Measurements from ENCODE around the gene TUBA4A. TPM values are rescaled to one million over a fixed set of nuclear protein-coding genes. Genes with fewer than 3 reads are reported as not detected.

The TUBA4A gene
- total and polyA plus RNA-seq, 5 experiments from 2014 or later = 107 to 275 (median 143) TPM

GRCh38 chr2:219285894-219286425 is 32.2 kb upstream of the TUBA4A start:
- Mint-ChIP-seq H3K27me3 (no peaks in the 10 kb centered on the region), H3K4me1 (peaks cover 11 to 26% (median 24%) of the 10 kb centered on the region in 4 donors), H3K9me3 (no peaks in the 10 kb centered on the region), H3K36me3 (peaks cover 4 to 42% (median 13%) of the 10 kb centered on the region in 3 donors), H3K27ac (peak overlapping the region in 6 of 10 donors; percentile 45 to 93 (median 75)), H3K4me3 (no peak overlapping the region)
- POLR2A ChIA-PET = interaction anchor here (0.9 to 1.7 kb wide), 3 partner anchors 9 to 56 kb away, joined by 3 to 5 read pairs (median 4); partner anchors contain the start of genes ANKZF1 and ATG9A
- DNase-seq (no peak), ATAC-seq (no peak)

GRCh38 chr2:219285373-219285735 is 31.6 kb upstream of the TUBA4A start:
- Mint-ChIP-seq H3K9me3 (no peaks in the 10 kb centered on the region), H3K4me1 (peaks cover 11 to 32% (median 30%) of the 10 kb centered on the region in 4 donors), H3K36me3 (peaks cover 4 to 47% (median 13%) of the 10 kb centered on the region in 3 donors), H3K27me3 (no peaks in the 10 kb centered on the region), H3K4me3 (no peak overlapping the region), H3K27ac (peak overlapping the region in 6 of 10 donors; percentile 9 to 93 (median 61))
- POLR2A ChIA-PET = interaction anchor here (1.2 to 1.7 kb wide), 2 partner anchors 36 to 56 kb away, joined by 3 to 4 read pairs; partner anchors contain the start of genes ANKZF1 and ATG9A
- DNase-seq (no peak), ATAC-seq (no peak)

DNA sequence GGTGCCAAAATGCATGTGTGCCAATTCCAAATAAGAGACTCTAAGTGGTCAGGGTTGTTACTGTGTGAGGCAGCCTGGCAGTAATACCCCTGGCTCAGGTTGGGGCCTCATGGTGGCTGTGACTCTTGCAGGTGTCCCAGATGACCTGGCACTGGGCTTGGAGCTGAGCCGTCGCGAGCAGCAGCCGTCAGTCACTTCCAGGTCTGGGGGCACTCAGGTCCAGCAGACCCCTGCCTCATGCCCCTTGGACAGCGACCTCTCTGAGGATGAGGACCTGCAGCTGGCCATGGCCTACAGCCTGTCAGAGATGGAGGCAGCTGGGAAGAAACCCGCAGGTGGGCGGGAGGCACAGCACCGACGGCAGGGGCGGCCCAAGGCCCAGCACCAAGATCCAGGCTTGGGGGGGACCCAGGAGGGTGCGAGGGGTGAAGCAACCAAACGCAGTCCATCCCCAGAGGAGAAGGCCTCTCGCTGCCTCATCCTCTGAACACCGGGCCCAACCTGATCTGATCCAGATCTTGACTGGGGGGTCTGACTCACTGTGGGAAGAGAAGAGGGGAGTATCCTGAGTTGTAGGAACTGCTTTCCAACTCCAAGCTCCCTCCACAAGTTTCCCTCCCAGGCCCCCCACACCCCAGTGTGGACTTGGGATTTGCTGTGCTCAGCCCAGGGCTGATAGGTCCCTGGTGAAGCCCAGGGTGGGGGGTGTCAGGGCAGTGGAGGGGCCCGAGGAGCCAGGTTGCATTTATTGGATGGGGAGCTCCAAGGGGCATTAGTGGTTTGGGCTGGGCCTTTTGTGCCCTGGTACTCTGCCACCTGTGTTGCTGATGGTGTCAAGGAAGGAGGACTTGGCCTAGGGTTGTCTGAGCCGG is 31.0 kb upstream of the TUBA4A start:
- Mint-ChIP-seq H3K4me3 (no peak overlapping the region), H3K36me3 (peaks cover 4 to 52% (median 13%) of the 10 kb centered on the region in 3 donors), H3K4me1 (peaks cover 13 to 39% (median 36%) of the 10 kb centered on the region in 4 donors), H3K9me3 (no peaks in the 10 kb centered on the region), H3K27ac (peak overlapping the region in 5 of 10 donors; percentile 26 to 93 (median 66)), H3K27me3 (peaks cover 0 to under 1% (median 0%) of the 10 kb centered on the region in 5 donors)
- POLR2A ChIA-PET = interaction anchor here (1.2 to 1.7 kb wide), 4 partner anchors 10 to 55 kb away, joined by 3 to 5 read pairs (median 4); partner anchors contain the start of genes ANKZF1 and ATG9A
- DNase-seq (no peak), ATAC-seq (no peak)

DNA sequence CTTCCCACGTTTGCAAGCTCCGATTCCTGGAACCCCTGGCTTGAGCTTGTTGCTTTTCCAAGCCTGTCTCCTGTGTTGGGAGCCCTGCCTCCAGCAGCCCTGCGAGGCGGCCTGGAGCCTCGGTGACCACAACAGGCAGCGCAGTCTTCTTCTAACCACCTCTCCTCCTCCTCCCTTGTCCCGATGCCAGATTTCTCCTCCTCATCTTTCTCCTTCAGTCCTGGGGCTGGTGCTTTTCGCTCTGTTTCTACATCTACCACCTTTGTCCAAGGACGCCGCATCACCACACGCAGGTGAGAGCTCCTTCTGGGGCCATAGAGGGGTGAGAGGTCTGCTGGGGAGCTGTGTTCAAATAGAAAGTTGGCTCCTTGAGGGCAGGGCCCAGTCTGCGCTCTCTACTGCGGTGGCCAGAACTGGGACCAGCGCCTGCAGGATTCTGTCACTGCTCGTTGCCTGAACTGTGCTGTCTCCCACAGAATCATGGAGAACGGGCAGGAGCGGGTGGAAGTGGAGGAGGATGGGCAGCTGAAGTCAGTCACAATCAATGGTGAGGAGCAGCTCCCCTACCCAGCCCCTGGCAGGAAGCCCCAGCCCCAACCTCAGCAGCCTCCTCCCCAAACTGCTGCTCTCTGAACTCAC is 29.3 kb upstream of the TUBA4A start:
- H3K36me3 Mint-ChIP-seq = peaks cover 4 to 52% (median 13%) of the 10 kb centered on the region in 3 donors
- POLR2A ChIA-PET = interaction anchor here (1.1 to 6.9 kb wide), 4 partner anchors 13 to 37 kb away, joined by 3 to 170 read pairs (median 4); partner anchors contain the start of genes GLB1L, STK16, TUBA4A and TUBA4B
- ATAC-seq (no peak), DNase-seq (no peak)
- no peak overlapping the region for H3K4me3 Mint-ChIP-seq
- H3K27me3 Mint-ChIP-seq = peaks cover 0 to 2% (median 0%) of the 10 kb centered on the region in 5 donors
- H3K4me1 Mint-ChIP-seq = peaks cover 20 to 52% (median 48%) of the 10 kb centered on the region in 4 donors
- peak overlapping the region; percentile 23 to 100 (median 72) for H3K27ac Mint-ChIP-seq
- H3K9me3 Mint-ChIP-seq = no peaks in the 10 kb centered on the region

DNA sequence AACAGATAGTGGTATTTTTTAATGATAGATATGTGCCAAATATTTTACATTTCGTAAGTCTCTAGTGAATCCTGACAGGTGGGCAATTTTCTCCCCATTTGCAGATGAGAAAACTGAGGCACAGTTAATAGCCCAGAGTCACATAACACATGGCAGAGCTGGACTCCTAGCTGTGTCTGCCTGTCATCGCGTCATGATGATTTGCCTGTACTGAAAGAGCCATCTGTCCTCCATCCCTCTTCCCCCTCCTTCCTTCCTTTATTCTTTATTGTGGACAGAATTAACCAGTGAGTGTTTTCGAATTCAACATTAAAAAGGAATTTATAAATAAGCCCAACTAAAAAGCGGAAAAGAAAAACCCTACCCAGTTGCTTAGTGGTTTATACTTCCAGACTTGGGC is 28.7 kb upstream of the TUBA4A start:
- Mint-ChIP-seq H3K27ac (peak overlapping the region in 8 of 10 donors; percentile 23 to 100 (median 78)), H3K27me3 (peaks cover 0 to 2% (median 0%) of the 10 kb centered on the region in 5 donors), H3K36me3 (peaks cover 4 to 52% (median 13%) of the 10 kb centered on the region in 3 donors), H3K4me1 (peaks cover 23 to 59% (median 55%) of the 10 kb centered on the region in 4 donors), H3K4me3 (no peak overlapping the region), H3K9me3 (no peaks in the 10 kb centered on the region)
- DNase-seq (no peak), ATAC-seq (no peak)
- POLR2A ChIA-PET = interaction anchor here (1.1 to 6.9 kb wide), 3 partner anchors 12 to 36 kb away, joined by 4 to 170 read pairs (median 5); partner anchors contain the start of genes GLB1L, STK16, TUBA4A and TUBA4B

GRCh38 chr2:219281588-219281987 is 27.9 kb upstream of the TUBA4A start:
- H3K36me3 Mint-ChIP-seq = peaks cover 4 to 52% (median 13%) of the 10 kb centered on the region in 3 donors
- no peak for DNase-seq
- H3K4me3 Mint-ChIP-seq = peak overlapping the region in 2 of 10 donors; percentile 26 to 28
- H3K27ac Mint-ChIP-seq = peak overlapping the region in 8 of 10 donors; percentile 26 to 100 (median 100)
- no peak for ATAC-seq
- no peaks in the 10 kb centered on the region for H3K9me3 Mint-ChIP-seq
- peaks cover 0 to 2% (median 0%) of the 10 kb centered on the region in 5 donors for H3K27me3 Mint-ChIP-seq
- H3K4me1 Mint-ChIP-seq = peaks cover 26 to 62% (median 57%) of the 10 kb centered on the region in 4 donors
- POLR2A ChIA-PET = interaction anchor here (1.8 to 6.9 kb wide), 3 partner anchors 10 to 30 kb away, joined by 5 to 170 read pairs (median 79); partner anchors contain the start of genes TUBA4A and TUBA4B

DNA sequence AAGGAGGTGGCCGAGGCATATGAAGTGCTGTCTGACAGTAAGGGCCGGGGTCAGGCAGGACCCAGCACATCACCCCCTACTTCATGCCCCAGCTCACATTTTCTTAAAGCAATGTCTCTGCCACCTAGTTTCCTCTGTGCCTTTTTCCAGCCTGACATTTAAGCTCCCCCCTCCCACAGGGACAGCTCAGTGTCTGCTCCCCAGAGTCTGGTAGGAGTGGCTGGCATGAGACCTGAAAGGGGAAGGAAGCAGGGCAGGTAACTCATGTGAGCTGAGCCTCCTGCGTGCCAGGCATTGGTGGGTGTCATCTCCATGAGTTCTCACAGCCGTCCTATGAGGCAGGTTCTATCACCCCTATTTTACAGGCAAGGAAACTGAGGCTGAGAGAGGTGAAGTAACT is 26.9 kb upstream of the TUBA4A start:
- H3K9me3 Mint-ChIP-seq = no peaks in the 10 kb centered on the region
- ATAC-seq (no peak), DNase-seq (no peak)
- POLR2A ChIA-PET = interaction anchor here (0.7 to 6.9 kb wide), 6 partner anchors 10 to 104 kb away, joined by 3 to 170 read pairs (median 20); partner anchors contain the start of genes ANKZF1, ATG9A, CNPPD1 and TUBA4A
- peaks cover 23 to 57% (median 54%) of the 10 kb centered on the region in 4 donors for H3K4me1 Mint-ChIP-seq
- peak overlapping the region; percentile 55 to 99 (median 96) for H3K4me3 Mint-ChIP-seq
- peaks cover 4 to 52% (median 13%) of the 10 kb centered on the region in 3 donors for H3K36me3 Mint-ChIP-seq
- H3K27ac Mint-ChIP-seq = peak overlapping the region in 9 of 10 donors; percentile 98 to 100 (median 100)
- H3K27me3 Mint-ChIP-seq = peaks cover 0 to 2% (median 0%) of the 10 kb centered on the region in 5 donors

DNA sequence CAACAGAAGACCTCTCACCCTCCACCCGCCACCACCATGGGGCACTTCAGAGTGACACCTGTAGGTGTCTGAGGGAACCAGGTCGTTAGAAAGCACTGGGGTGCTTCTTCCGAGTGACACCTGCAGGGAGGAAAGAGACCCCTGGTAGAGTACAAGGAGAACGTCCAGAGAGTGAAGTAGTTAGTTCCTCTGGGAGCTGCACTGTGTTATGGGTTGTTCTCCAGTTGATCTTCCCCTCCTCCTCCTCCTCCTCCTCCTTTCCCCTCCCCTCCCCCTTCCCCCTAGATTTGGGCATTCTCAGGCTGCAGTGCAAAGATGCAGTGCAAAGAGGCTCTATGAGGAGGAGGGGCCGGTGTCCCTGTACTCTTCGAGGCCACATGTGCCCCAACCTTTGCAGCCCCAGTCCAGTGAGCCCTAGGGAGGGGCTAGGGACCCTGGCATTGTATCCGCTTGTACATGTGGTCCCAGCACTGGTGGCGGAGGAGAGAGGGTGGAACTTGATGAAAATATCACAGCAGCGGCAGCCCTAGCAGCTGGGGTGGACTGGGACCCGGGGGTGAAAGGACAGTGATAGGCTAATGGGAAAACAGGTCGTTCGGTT is 26.3 kb upstream of the TUBA4A start:
- Mint-ChIP-seq H3K36me3 (peaks cover 4 to 48% (median 13%) of the 10 kb centered on the region in 3 donors), H3K27me3 (peaks cover 0 to 2% (median 0%) of the 10 kb centered on the region in 5 donors), H3K9me3 (no peaks in the 10 kb centered on the region), H3K4me1 (peaks cover 21 to 55% (median 50%) of the 10 kb centered on the region in 4 donors), H3K4me3 (peak overlapping the region; percentile 89 to 99 (median 98)), H3K27ac (peak overlapping the region; percentile 98 to 100 (median 100))
- POLR2A ChIA-PET = interaction anchor here (1.4 to 6.9 kb wide), 12 partner anchors 10 to 120 kb away, joined by 4 to 170 read pairs (median 10); partner anchors contain the start of genes ANKZF1, ATG9A, CNPPD1 and DNPEP
- DNase-seq (peak in 1 of 10 donors; percentile 11), ATAC-seq (no peak)

- Mint-ChIP-seq H3K27ac (peak within 1 kb of the TSS; percentile 98 to 100 (median 100)), H3K4me1 (peaks cover 21 to 55% (median 50%) of the 10 kb centered on the region in 4 donors), H3K4me3 (peak within 1 kb of the TSS; percentile 89 to 99 (median 98)), H3K27me3 (peaks cover 0 to 2% (median 0%) of the 10 kb centered on the region in 5 donors), H3K36me3 (peaks cover 4 to 43% (median 13%) of the 10 kb centered on the region in 3 donors), H3K9me3 (no peaks in the 10 kb centered on the region)
- peak; percentile 81 to 87 for ATAC-seq
- peak; percentile 92 to 99 (median 98) for DNase-seq
- POLR2A ChIA-PET = interaction anchor here (0.6 to 6.9 kb wide), 18 partner anchors 9 to 1049 kb away, joined by 3 to 170 read pairs (median 8); partner anchors contain the start of genes ANKZF1, ATG9A, BCS1L and CNPPD1
These were observed 25.6 kb upstream of the TUBA4A start, which contains the start of gene DNAJB2 for GRCh38 chr2:219279151-219279915. DNAJB2 (plus strand) TSS chr2:219279366; CDS start chr2:219279834, 468 bp downstream.

DNA sequence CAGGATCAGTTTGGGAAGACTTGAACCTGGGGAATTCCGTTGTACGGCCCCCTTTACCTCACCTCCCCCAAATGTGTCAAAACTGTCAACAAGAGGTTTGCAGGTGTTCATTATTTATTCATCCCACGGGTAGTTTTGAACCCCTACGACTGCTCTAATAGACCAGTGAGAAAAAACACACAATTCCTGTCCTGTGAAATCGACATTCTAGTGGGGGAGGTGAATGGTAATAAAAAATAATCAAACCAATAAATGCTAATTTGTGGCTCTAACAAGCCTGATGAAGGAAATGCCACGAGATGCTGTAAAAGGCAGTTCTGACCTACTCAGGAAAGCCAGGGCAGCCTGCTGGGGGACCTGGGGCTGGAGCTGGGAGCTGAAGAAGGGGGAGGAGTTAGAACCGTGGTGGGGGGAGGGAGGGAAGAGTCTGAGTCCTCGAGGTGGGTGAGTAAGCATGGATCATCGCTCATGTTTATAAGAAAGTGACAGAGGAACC is 25.0 kb upstream of the TUBA4A start:
- H3K9me3 Mint-ChIP-seq = no peaks in the 10 kb centered on the region
- POLR2A ChIA-PET = interaction anchor here (0.6 to 6.9 kb wide), 18 partner anchors 9 to 1048 kb away, joined by 3 to 170 read pairs (median 8); partner anchors contain the start of genes ANKZF1, ATG9A, BCS1L and CNPPD1
- ATAC-seq (no peak), DNase-seq (no peak)
- H3K4me1 Mint-ChIP-seq = peaks cover 21 to 52% (median 49%) of the 10 kb centered on the region in 4 donors
- peak overlapping the region; percentile 77 to 100 (median 100) for H3K27ac Mint-ChIP-seq
- peaks cover 0 to 2% (median 0%) of the 10 kb centered on the region in 5 donors for H3K27me3 Mint-ChIP-seq
- H3K36me3 Mint-ChIP-seq = peaks cover 4 to 36% (median 13%) of the 10 kb centered on the region in 3 donors
- H3K4me3 Mint-ChIP-seq = peak overlapping the region; percentile 88 to 99 (median 97)
